GM12873 (cell line): ENCODE data around the gene SCARF2.

Experiments
- CTCF ChIP-seq: IDR thresholded peaks from 2 replicates; pipeline ENCODE4 v1.5.1; 2012; ENCODE audit warnings: low read depth, mild to moderate bottlenecking, moderate library complexity, low read length, control low read depth; ENCODE audit not compliant: insufficient read depth; ENCODE audit errors: missing control alignments

The SCARF2 gene

GRCh38 chr22:20429254-20430100 is 8.1 kb downstream of the SCARF2 start:
- TF ChIP-seq CTCF: no peak

GRCh38 chr22:20428496-20429253 is 8.9 kb downstream of the SCARF2 start:
- no peak for TF ChIP-seq CTCF

- TF ChIP-seq CTCF: no peak
Measured at GRCh38 chr22:20427945-20428417, 9.6 kb downstream of the SCARF2 start.

GRCh38 chr22:20427104-20427944 is 10.3 kb downstream of the SCARF2 start:
- no peak for TF ChIP-seq CTCF

- TF ChIP-seq CTCF: no peak
Measured at GRCh38 chr22:20426259-20426615, 11.4 kb downstream of the SCARF2 start.

- no peak for TF ChIP-seq CTCF
Measured at GRCh38 chr22:20425566-20426258, 11.9 kb downstream of the SCARF2 start.
